GM23338 (cell line): ENCODE measurements around the gene TRIM37.

Experiments
- EZH2 ChIP-seq: fragments of 200-600 bp; sonication (generic); IDR thresholded peaks from one replicate; pipeline ENCODE4 v1.8.0; 2017; ENCODE audit warnings: antibody characterized with exemption, mild to moderate bottlenecking, low read depth; ENCODE audit not compliant: unreplicated experiment
- EZH2phosphoT487 ChIP-seq: fragments of 200-600 bp; sonication (generic); IDR thresholded peaks from one replicate; pipeline ENCODE4 v1.8.1; 2018; ENCODE audit warnings: antibody characterized with exemption; ENCODE audit not compliant: unreplicated experiment
- JUNB ChIP-seq: IDR thresholded peaks from one replicate; pipeline ENCODE4 v1.6.1; 2016; ENCODE audit warnings: antibody characterized with exemption; ENCODE audit not compliant: unreplicated experiment
- POLR2AphosphoS5 ChIP-seq: IDR thresholded peaks from 2 replicates; pipeline ENCODE4 v1.6.1; 2016; ENCODE audit warnings: antibody characterized with exemption, low read depth
- TF ChIP-seq, protein P1 (sequence below), 2 experiments: fragments of 200-600 bp in 1 of 2; sonication (generic) in 1 of 2; conservative IDR thresholded peaks; 2 replicates each; pipeline versions ENCODE4 v1.5.1 to v1.6.1; 2016 to 2017; ENCODE audit warnings: antibody characterized with exemption in 2 of 2, low read depth in 2 of 2, mild to moderate bottlenecking in 2 of 2, moderate library complexity in 1 of 2

DNA sequence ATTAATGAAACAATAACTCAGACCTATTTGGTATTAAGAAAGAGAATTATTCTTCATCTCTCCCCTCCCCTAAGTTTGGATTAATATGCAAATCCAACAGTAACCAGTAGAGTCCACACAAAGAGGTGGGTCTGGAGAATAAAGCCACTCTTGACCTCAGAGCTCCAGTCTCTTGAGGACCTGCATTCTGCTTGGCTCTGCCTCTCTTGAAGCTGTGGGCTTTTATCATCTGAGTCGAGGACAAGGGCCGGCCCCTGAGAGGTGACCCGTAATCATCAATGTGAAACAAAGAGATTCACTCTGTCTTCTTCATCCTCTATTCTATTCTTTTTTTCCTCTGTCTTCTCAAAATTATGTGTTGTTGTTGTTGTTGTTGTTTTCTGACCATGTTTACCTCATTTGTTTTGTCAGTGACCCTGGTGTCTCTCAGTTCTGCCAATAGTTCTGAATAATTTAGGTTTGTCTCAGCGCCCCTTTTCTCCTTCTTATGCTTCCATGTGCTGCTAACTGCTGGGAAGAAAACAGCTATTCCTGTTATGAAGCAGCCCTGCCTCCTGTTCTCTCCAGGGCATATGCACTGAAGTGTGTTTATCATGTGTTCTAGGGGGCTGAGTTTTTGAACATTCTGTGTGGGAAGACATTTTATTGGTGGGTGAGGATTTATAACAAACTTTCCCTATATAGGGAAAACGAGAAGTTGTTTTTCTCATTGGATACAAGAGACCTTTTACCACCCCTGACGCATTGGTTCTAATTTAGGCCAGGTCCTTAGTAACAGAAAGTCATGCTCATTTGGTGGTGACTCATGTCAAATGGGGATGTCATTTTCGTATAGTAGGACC is 135.8 kb downstream of the TRIM37 start:
- no peak for TF ChIP-seq EZH2phosphoT487
- no peak for TF ChIP-seq POLR2AphosphoS5
- TF ChIP-seq, protein P1, sequence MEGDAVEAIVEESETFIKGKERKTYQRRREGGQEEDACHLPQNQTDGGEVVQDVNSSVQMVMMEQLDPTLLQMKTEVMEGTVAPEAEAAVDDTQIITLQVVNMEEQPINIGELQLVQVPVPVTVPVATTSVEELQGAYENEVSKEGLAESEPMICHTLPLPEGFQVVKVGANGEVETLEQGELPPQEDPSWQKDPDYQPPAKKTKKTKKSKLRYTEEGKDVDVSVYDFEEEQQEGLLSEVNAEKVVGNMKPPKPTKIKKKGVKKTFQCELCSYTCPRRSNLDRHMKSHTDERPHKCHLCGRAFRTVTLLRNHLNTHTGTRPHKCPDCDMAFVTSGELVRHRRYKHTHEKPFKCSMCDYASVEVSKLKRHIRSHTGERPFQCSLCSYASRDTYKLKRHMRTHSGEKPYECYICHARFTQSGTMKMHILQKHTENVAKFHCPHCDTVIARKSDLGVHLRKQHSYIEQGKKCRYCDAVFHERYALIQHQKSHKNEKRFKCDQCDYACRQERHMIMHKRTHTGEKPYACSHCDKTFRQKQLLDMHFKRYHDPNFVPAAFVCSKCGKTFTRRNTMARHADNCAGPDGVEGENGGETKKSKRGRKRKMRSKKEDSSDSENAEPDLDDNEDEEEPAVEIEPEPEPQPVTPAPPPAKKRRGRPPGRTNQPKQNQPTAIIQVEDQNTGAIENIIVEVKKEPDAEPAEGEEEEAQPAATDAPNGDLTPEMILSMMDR (conservative IDR thresholded peaks at IDR 0.05; ENCODE audit: low read depth in 2 of 2) = no peak
- no peak for TF ChIP-seq EZH2
- no peak for TF ChIP-seq JUNB
